Gastrocnemius medialis (tissue), 4 donors: ENCODE data around the gene ZBBX.

ENCODE experiments used
- CTCF ChIP-seq, 5 experiments: fragments of 450-650 bp in 3 of 5; fragments of 200-600 bp in 2 of 5; sonication (generic) in 2 of 5; IDR thresholded peaks in 4 of 5; conservative IDR thresholded peaks in 1 of 5; 1 replicate in 4 of 5; 2 replicates in 1 of 5; pipeline ENCODE4 v1.5.1; 2016 to 2019; ENCODE audit warnings: antibody characterized with exemption in 5 of 5, mild to moderate bottlenecking in 3 of 5, moderate library complexity in 3 of 5
- POLR2A ChIP-seq, 2 donors: fragments of 450-650 bp; IDR thresholded peaks; one replicate each; pipeline ENCODE4 v1.6.1; 2017; ENCODE audit warnings: antibody characterized with exemption in 2 of 2, mild to moderate bottlenecking in 2 of 2, moderate library complexity in 2 of 2

GRCh38 chr3:167225821-167226220 is 154.3 kb downstream of the ZBBX start:
- TF ChIP-seq CTCF (IDR thresholded peaks at IDR 0.05 in 4 of 5, conservative IDR thresholded peaks at IDR 0.05 in 1 of 5): no peak
- no peak for TF ChIP-seq POLR2A (IDR thresholded peaks at IDR 0.05)
